Caco-2 (cell line): ENCODE measurements around the gene MECR. TPM values are rescaled to one million over a fixed set of nuclear protein-coding genes. Genes with fewer than 3 reads are reported as not detected.

ENCODE experiments used
- BruUV-seq: library from RNA; stranded (reverse); fragments of 400-500 nt; replicated peaks from 2 replicates; lab custom pipeline; 2021; lab: Mats Ljungman, UMichigan
- CTCF ChIA-PET: fragments of 300-600 bp; sonication (Branson Sonifier 250); formaldehyde crosslinking; loops from one replicate; lab custom pipeline; 2022; ENCODE audit warnings: antibody characterized with exemption; lab: Charles Lee
- POLR2A ChIA-PET: fragments of 300-600 bp; sonication (Branson Sonifier 250); formaldehyde crosslinking; loops from one replicate; lab custom pipeline; 2022; ENCODE audit warnings: antibody characterized with exemption; lab: Charles Lee
- DNase-seq, 2 experiments: peaks; one replicate each; pipeline versions ENCODE4 v3.0.0 to v3.0.0-alpha.2; 2020 to 2022
- H3K27me3 ChIP-seq: replicated peaks from 2 replicates; pipeline ENCODE4 v1.6.0; 2011; ENCODE audit warnings: low read length; ENCODE audit not compliant: control insufficient read depth, insufficient read depth
- H3K36me3 ChIP-seq: 2 replicates; pipeline ENCODE4 v1.5.1; 2011; ENCODE audit warnings: low read length; ENCODE audit not compliant: control insufficient read depth, insufficient read depth
- H3K4me1 ChIP-seq: fragments of 250-450 bp; sonication (Bioruptor Pico); 2 replicates; pipeline ENCODE4 v1.5.1; 2020; ENCODE audit warnings: mild to moderate bottlenecking
- H3K4me3 ChIP-seq: 2 replicates; pipeline ENCODE4 v1.5.1; 2011; ENCODE audit warnings: low read depth, mild to moderate bottlenecking, control low read depth, low read length
- H3K9me3 ChIP-seq: fragments of 250-450 bp; sonication (Bioruptor Pico); 2 replicates; pipeline ENCODE4 v1.5.1; 2020; ENCODE audit warnings: mild to moderate bottlenecking, moderate library complexity
- H3K27ac Mint-ChIP-seq: one replicate; pipeline ENCODE4 v1.8.0; 2022; ENCODE audit warnings: mixed read lengths; ENCODE audit not compliant: unreplicated experiment
- H3K27me3 Mint-ChIP-seq: one replicate; pipeline ENCODE4 v1.8.0; 2022; ENCODE audit warnings: mixed read lengths; ENCODE audit not compliant: insufficient read depth, unreplicated experiment
- H3K36me3 Mint-ChIP-seq: one replicate; pipeline ENCODE4 v1.8.0; 2022; ENCODE audit warnings: mild to moderate bottlenecking, mixed read lengths; ENCODE audit not compliant: insufficient read depth, unreplicated experiment
- H3K4me1 Mint-ChIP-seq: one replicate; pipeline ENCODE4 v1.8.0; 2022; ENCODE audit warnings: low read depth, mixed read lengths; ENCODE audit not compliant: unreplicated experiment
- H3K4me3 Mint-ChIP-seq: one replicate; pipeline ENCODE4 v1.8.0; 2022; ENCODE audit warnings: mild to moderate bottlenecking, moderate library complexity, mixed read lengths; ENCODE audit not compliant: unreplicated experiment
- H3K9me3 Mint-ChIP-seq: one replicate; pipeline ENCODE4 v1.8.0; 2022; ENCODE audit warnings: mixed read lengths; ENCODE audit not compliant: unreplicated experiment
- intact Hi-C: fragments of 100-400 bp; cut with micrococcal nuclease; formaldehyde crosslinking; loops from one replicate; pipeline ENCODE4 v1.10.0; 2022; ENCODE audit not compliant: unreplicated experiment
- total RNA-seq: library from RNA; stranded (reverse); gene quantifications from 2 replicates; pipeline ENCODE4 v1.2.3, GENCODE V29; 2022
- TF ChIP-seq, protein P1 (sequence below), 2 experiments: fragments of 200-600 bp in 1 of 2; IDR thresholded peaks; 1 replicate in 1 of 2; 2 replicates in 1 of 2; pipeline versions ENCODE4 v1.5.1 to v1.8.0; 2011 to 2022; ENCODE audit warnings: antibody characterized with exemption in 1 of 2, control low read depth in 1 of 2, inconsistent platforms in 1 of 2, low read depth in 1 of 2, low read length in 1 of 2, mild to moderate bottlenecking in 1 of 2, moderate library complexity in 1 of 2; ENCODE audit not compliant: insufficient read depth in 1 of 2, severe bottlenecking in 1 of 2, unreplicated experiment in 1 of 2

MECR gene
- total RNA-seq, 1 experiment from 2014 or later = 23.1 TPM

DNA sequence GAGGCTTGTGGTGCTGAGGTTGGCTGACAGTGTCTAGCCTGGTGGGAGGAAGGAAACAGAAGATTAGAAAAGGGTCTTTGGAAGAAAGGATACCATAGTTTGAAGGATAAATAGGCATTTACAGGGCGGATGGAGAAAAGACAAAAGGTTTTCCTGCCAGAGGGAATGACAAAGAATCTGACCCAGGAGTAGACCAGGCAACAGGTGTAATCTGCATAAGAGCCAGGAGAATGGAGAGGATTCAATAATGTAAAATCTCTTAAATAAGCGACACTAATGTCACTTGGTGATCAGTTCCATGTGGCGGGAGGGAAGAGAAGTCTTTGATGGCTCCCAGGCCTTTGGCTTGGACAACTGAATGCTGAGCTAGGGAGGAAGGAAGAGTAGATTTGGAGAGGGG lies 9.4 kb downstream of the MECR start:
- DNase-seq = no peak
- Mint-ChIP-seq H3K4me3 (no peak overlapping the region), H3K9me3 (no peaks in the 10 kb centered on the region), H3K4me1 (no peaks in the 10 kb centered on the region), H3K36me3 (peaks cover 7% of the 10 kb centered on the region), H3K27me3 (no peaks in the 10 kb centered on the region), H3K27ac (no peak overlapping the region)
- TF ChIP-seq, protein P1, sequence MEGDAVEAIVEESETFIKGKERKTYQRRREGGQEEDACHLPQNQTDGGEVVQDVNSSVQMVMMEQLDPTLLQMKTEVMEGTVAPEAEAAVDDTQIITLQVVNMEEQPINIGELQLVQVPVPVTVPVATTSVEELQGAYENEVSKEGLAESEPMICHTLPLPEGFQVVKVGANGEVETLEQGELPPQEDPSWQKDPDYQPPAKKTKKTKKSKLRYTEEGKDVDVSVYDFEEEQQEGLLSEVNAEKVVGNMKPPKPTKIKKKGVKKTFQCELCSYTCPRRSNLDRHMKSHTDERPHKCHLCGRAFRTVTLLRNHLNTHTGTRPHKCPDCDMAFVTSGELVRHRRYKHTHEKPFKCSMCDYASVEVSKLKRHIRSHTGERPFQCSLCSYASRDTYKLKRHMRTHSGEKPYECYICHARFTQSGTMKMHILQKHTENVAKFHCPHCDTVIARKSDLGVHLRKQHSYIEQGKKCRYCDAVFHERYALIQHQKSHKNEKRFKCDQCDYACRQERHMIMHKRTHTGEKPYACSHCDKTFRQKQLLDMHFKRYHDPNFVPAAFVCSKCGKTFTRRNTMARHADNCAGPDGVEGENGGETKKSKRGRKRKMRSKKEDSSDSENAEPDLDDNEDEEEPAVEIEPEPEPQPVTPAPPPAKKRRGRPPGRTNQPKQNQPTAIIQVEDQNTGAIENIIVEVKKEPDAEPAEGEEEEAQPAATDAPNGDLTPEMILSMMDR (IDR thresholded peaks at IDR 0.05; ENCODE audit: insufficient read depth in 1 of 2, low read depth in 1 of 2, low read length in 1 of 2, severe bottlenecking in 1 of 2, unreplicated experiment in 1 of 2) = no peak
- CTCF ChIA-PET = no interaction called here
- Histone ChIP-seq H3K4me3 (no peak overlapping the region), H3K27me3 (no peaks in the 10 kb centered on the region), H3K36me3 (no peaks in the 10 kb centered on the region), H3K9me3 (no peaks in the 10 kb centered on the region), H3K4me1 (no peaks in the 10 kb centered on the region)
- intact Hi-C loops = no loop called here
- POLR2A ChIA-PET = no interaction called here
- no TSS peak for BruUV-seq

DNA sequence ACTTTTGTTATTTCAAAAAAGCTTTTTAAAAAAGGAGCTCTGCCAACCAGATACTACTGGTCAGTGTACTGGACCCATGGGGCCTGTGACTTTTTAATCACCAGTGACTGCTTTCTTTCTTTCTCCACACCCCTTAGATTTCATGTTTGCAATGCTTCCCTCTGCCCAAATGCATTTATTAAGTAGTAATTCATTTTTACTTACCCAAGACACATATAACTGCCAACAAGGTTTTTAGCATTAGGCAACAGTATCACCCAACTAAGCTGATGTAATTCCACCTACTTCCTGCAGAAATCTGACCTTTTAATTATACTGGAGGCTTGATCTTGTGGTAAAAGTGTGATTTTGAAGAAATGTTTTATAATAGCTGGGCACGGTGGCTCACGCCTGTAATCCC lies 12.5 kb downstream of the MECR start:
- Mint-ChIP-seq H3K27me3 (no peaks in the 10 kb centered on the region), H3K4me3 (no peak overlapping the region), H3K9me3 (no peaks in the 10 kb centered on the region), H3K27ac (no peak overlapping the region), H3K4me1 (no peaks in the 10 kb centered on the region), H3K36me3 (peaks cover 18% of the 10 kb centered on the region)
- H3K9me3 ChIP-seq = no peaks in the 10 kb centered on the region
- TF ChIP-seq, protein P1 (IDR thresholded peaks at IDR 0.05; ENCODE audit: insufficient read depth in 1 of 2, low read depth in 1 of 2, low read length in 1 of 2, severe bottlenecking in 1 of 2, unreplicated experiment in 1 of 2) = no peak
- no TSS peak for BruUV-seq
- no peaks in the 10 kb centered on the region for H3K27me3 ChIP-seq
- intact Hi-C loops = no loop called here
- no peak for DNase-seq
- ChIA-PET POLR2A (no interaction called here), CTCF (no interaction called here)
- H3K4me3 ChIP-seq = no peak overlapping the region
- no peaks in the 10 kb centered on the region for H3K36me3 ChIP-seq
- H3K4me1 ChIP-seq = no peaks in the 10 kb centered on the region

DNA sequence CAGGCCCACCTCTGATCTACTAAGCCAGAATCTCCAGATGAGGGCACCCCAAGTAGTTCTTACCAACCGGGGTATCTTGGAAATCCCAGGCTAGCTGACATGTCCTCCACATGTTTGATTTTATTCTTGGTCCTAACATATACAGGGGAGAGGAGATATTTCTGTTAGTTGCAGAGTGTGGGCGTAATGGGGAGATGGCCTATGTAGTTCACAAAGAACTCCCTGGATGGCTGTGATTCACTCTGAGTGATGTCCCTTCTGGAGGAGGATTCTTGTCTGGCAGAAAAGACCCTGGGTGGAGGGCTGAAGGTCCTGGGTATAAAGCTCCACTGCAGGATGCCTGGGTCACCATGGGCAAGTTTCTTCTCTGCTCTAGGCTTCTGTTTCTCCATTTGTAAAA lies 13.1 kb downstream of the MECR start:
- H3K4me1 ChIP-seq = no peaks in the 10 kb centered on the region
- Mint-ChIP-seq H3K9me3 (no peaks in the 10 kb centered on the region), H3K4me1 (no peaks in the 10 kb centered on the region), H3K36me3 (peaks cover 18% of the 10 kb centered on the region), H3K4me3 (no peak overlapping the region), H3K27me3 (no peaks in the 10 kb centered on the region), H3K27ac (no peak overlapping the region)
- CTCF ChIA-PET = no interaction called here
- H3K9me3 ChIP-seq = no peaks in the 10 kb centered on the region
- no peak overlapping the region for H3K4me3 ChIP-seq
- intact Hi-C loops = no loop called here
- H3K36me3 ChIP-seq = no peaks in the 10 kb centered on the region
- no TSS peak for BruUV-seq
- TF ChIP-seq, protein P1 (IDR thresholded peaks at IDR 0.05; ENCODE audit: insufficient read depth in 1 of 2, low read depth in 1 of 2, low read length in 1 of 2, severe bottlenecking in 1 of 2, unreplicated experiment in 1 of 2) = no peak
- no peak for DNase-seq
- H3K27me3 ChIP-seq = no peaks in the 10 kb centered on the region
- POLR2A ChIA-PET = no interaction called here
